Endothelial cell of umbilical vein (primary cell): ENCODE measurements around the gene MAP4K4. TPM values are rescaled to one million over a fixed set of nuclear protein-coding genes. Genes with fewer than 3 reads are reported as not detected.

Experiments used
- BruUV-seq: library from RNA; stranded (reverse); fragments of 400-500 nt; replicated peaks from 2 replicates; lab custom pipeline; 2021; lab: Mats Ljungman, UMichigan
- CTCF ChIA-PET: fragments of 300-600, 350-600 bp; sonication (Branson Sonifier 250); formaldehyde crosslinking; loops from one replicate; lab custom pipeline; 2021; ENCODE audit warnings: antibody characterized with exemption, inconsistent platforms; lab: Charles Lee
- POLR2A ChIA-PET: fragments of 300-600, 350-600 bp; sonication (Branson Sonifier 250); formaldehyde crosslinking; loops from one replicate; lab custom pipeline; 2021; ENCODE audit warnings: antibody characterized with exemption, inconsistent platforms; lab: Charles Lee
- DNase-seq: peaks from one replicate; pipeline ENCODE4 v3.0.0-alpha.2; 2011; ENCODE audit warnings: low read depth, low spot score
- FAIRE-seq: peaks from 2 replicates; lab custom pipeline; 2011; peaks lifted over from hg19 to GRCh38; lab: Jason Lieb, UNC
- H2AFZ ChIP-seq: 2 replicates; pipeline ENCODE4 v1.6.0; 2012; ENCODE audit warnings: low read depth, low read length, control low read depth, inconsistent platforms
- H3K27ac ChIP-seq: 2 replicates; pipeline ENCODE4 v1.5.1; 2011; ENCODE audit warnings: low read depth, mild to moderate bottlenecking, control low read depth, low read length, moderate library complexity; ENCODE audit not compliant: insufficient read depth
- H3K27me3 ChIP-seq, 2 experiments: 2 replicates each; pipeline versions ENCODE4 v1.6.0 to v1.6.1; 2011; ENCODE audit warnings: low read length in 2 of 2, mixed read lengths in 1 of 2; ENCODE audit not compliant: control insufficient read depth in 2 of 2, insufficient read depth in 2 of 2
- H3K36me3 ChIP-seq, 2 experiments: 2 replicates in 1 of 2; 3 replicates in 1 of 2; pipeline ENCODE4 v1.5.1; 2011; ENCODE audit warnings: low read length in 2 of 2, mild to moderate bottlenecking in 1 of 2, moderate library complexity in 1 of 2; ENCODE audit not compliant: control insufficient read depth in 2 of 2, insufficient read depth in 2 of 2; ENCODE audit errors: extremely low read depth in 1 of 2
- H3K4me1 ChIP-seq: 3 replicates; pipeline ENCODE4 v1.5.1; 2011; ENCODE audit warnings: mild to moderate bottlenecking, low read length; ENCODE audit not compliant: control insufficient read depth, insufficient read depth; ENCODE audit errors: extremely low read depth
- H3K4me2 ChIP-seq: 2 replicates; pipeline ENCODE4 v1.6.1; 2011; ENCODE audit warnings: low read length, control low read depth, mixed read lengths; ENCODE audit not compliant: insufficient read depth
- H3K4me3 ChIP-seq, 3 experiments: fragments of 200-600 bp in 1 of 3; sonication (generic), shearing (Covaris generic) in 1 of 3; replicated peaks in 1 of 3; 2 replicates each; pipeline ENCODE4 v1.5.1; 2011 to 2016; ENCODE audit warnings: control low read depth in 3 of 3, low read length in 3 of 3, mild to moderate bottlenecking in 2 of 3, inconsistent platforms in 1 of 3, low read depth in 1 of 3, moderate library complexity in 1 of 3; ENCODE audit not compliant: insufficient read depth in 1 of 3
- H3K79me2 ChIP-seq: 2 replicates; pipeline ENCODE4 v1.6.0; 2012; ENCODE audit warnings: low read length, inconsistent platforms; ENCODE audit not compliant: control insufficient read depth, insufficient read depth
- H3K9ac ChIP-seq: replicated peaks from 2 replicates; pipeline ENCODE3; 2011; ENCODE audit warnings: low read length, control low read depth; ENCODE audit not compliant: insufficient read depth; ENCODE audit errors: extremely low read depth
- H3K9me1 ChIP-seq: replicated peaks from 3 replicates; pipeline ENCODE4 v1.6.0; 2011; ENCODE audit warnings: mild to moderate bottlenecking, low read length; ENCODE audit not compliant: control insufficient read depth, insufficient read depth; ENCODE audit errors: extremely low read depth
- H3K9me3 ChIP-seq: replicated peaks from 2 replicates; pipeline ENCODE4 v1.5.1; 2012; ENCODE audit warnings: low read length, inconsistent platforms; ENCODE audit not compliant: control insufficient read depth, insufficient read depth
- H4K20me1 ChIP-seq: replicated peaks from 2 replicates; pipeline ENCODE3; 2011; ENCODE audit warnings: mild to moderate bottlenecking, low read length; ENCODE audit not compliant: control insufficient read depth, insufficient read depth; ENCODE audit errors: extremely low read depth
- CTCF ChIP-seq, 2 donors: IDR thresholded peaks; 1 replicate in 1 of 2; 2 replicates in 1 of 2; pipeline ENCODE4 v1.5.1; 2011; ENCODE audit warnings: low read length in 2 of 2, mild to moderate bottlenecking in 2 of 2, moderate library complexity in 2 of 2, control low read depth in 1 of 2, inconsistent platforms in 1 of 2, low read depth in 1 of 2; ENCODE audit not compliant: insufficient read depth in 1 of 2; ENCODE audit errors: extremely low read depth in 1 of 2
- EZH2 ChIP-seq: IDR thresholded peaks from 2 replicates; pipeline ENCODE4 v1.6.1; 2012; ENCODE audit warnings: borderline replicate concordance, low read depth, mild to moderate bottlenecking, moderate library complexity, low read length, inconsistent platforms; ENCODE audit not compliant: severe bottlenecking
- FOS ChIP-seq: IDR thresholded peaks from 2 replicates; pipeline ENCODE4 v1.6.1; 2011; ENCODE audit warnings: mild to moderate bottlenecking, low read length, moderate library complexity, borderline replicate concordance; ENCODE audit not compliant: insufficient read depth
- GATA2 ChIP-seq: IDR thresholded peaks from 2 replicates; pipeline ENCODE4 v1.7.0; 2011; ENCODE audit warnings: low read depth, mild to moderate bottlenecking, moderate library complexity, mixed read lengths, low read length; ENCODE audit not compliant: insufficient read length, insufficient read depth
- JUN ChIP-seq: IDR thresholded peaks from 2 replicates; pipeline ENCODE4 v1.6.1; 2011; ENCODE audit warnings: borderline replicate concordance, low read depth; ENCODE audit not compliant: insufficient read length, insufficient read depth
- MAX ChIP-seq: IDR thresholded peaks from 2 replicates; pipeline ENCODE4 v1.6.1; 2011; ENCODE audit not compliant: insufficient read depth, insufficient read length
- MYC ChIP-seq: IDR thresholded peaks from one replicate; pipeline ENCODE4 v1.6.1; 2011; ENCODE audit warnings: mild to moderate bottlenecking, low read depth, low read length
- POLR2A ChIP-seq: IDR thresholded peaks from 2 replicates; pipeline ENCODE4 v1.6.1; 2012; ENCODE audit warnings: low read depth, mild to moderate bottlenecking, control low read depth, low read length
- POLR2AphosphoS5 ChIP-seq: IDR thresholded peaks from 2 replicates; pipeline ENCODE4 v1.6.1; 2012; ENCODE audit warnings: low read depth, mild to moderate bottlenecking, control low read depth, low read length, moderate library complexity; ENCODE audit not compliant: insufficient read depth
- dilution Hi-C: fragments of 300-500 bp; cut with MboI; formaldehyde crosslinking; loops from one replicate; pipeline ENCODE4 v1.15.0; 2019; ENCODE audit warnings: low sequenced_read_pairs; ENCODE audit not compliant: extremely low pct_ligation_motif_present
- intact Hi-C: fragments of 100-400 bp; cut with micrococcal nuclease; formaldehyde crosslinking; loops from one replicate; pipeline ENCODE4 v1.10.0; 2022
- polyA plus RNA-seq, 4 experiments: library from polyadenylated mRNA; depleted of rRNA in 3 of 4; stranded (reverse) in 3 of 4; unstranded in 1 of 4; fragments of >200 nt; gene quantifications; 2 replicates each; pipeline versions ENCODE4 v1.2.1 to v1.2.3, GENCODE V29; 2011 to 2012; ENCODE audit warnings: missing spikeins in 1 of 4
- total RNA-seq: library from RNA; stranded (reverse); gene quantifications from 2 replicates; pipeline ENCODE4 v1.2.3, GENCODE V29; 2021

MAP4K4 gene
- total and polyA plus RNA-seq, 2 donors (not counting 3 experiments of a cell fraction or from before 2014, with no cell fraction given), result 79.4 to 269 TPM

GRCh38 chr2:101790416-101790815, 92.9 kb downstream of the MAP4K4 start:
- no peak overlapping the region for H3K4me3 ChIP-seq
- POLR2A ChIA-PET, result no interaction called here
- CTCF ChIA-PET, result no interaction called here
- H3K4me2 ChIP-seq, result no peak overlapping the region
- intact Hi-C loops, result no loop called here
- H3K27me3 ChIP-seq, result no peaks in the 10 kb centered on the region
- no TSS peak for BruUV-seq
- no peak for DNase-seq
- H3K9me3 ChIP-seq, result no peaks in the 10 kb centered on the region
- no peak overlapping the region for H3K27ac ChIP-seq
- no peaks in the 10 kb centered on the region for H3K9me1 ChIP-seq
- peaks cover 29% of the 10 kb centered on the region for H4K20me1 ChIP-seq
- dilution Hi-C loops, result no loop called here
- H2AFZ ChIP-seq, result no peak overlapping the region
- peaks cover 98% of the 10 kb centered on the region for H3K79me2 ChIP-seq
- no peak overlapping the region for H3K9ac ChIP-seq
- H3K36me3 ChIP-seq, result peaks cover 0 to 5% of the 10 kb centered on the region in 2 experiments
- H3K4me1 ChIP-seq, result peaks cover 12% of the 10 kb centered on the region
- no peak for TF ChIP-seq JUN
- TF ChIP-seq MAX, result no peak
- TF ChIP-seq FOS, result no peak
- TF ChIP-seq EZH2, result no peak
- TF ChIP-seq MYC, result no peak
- TF ChIP-seq POLR2AphosphoS5, result no peak
- no peak for TF ChIP-seq CTCF (IDR thresholded peaks at IDR 0.05; ENCODE audit: extremely low read depth in 1 of 2, insufficient read depth in 1 of 2, low read depth in 1 of 2, low read length in 2 of 2)
- TF ChIP-seq POLR2A, result no peak
- TF ChIP-seq GATA2, result no peak
- FAIRE-seq, result no peak
